H9 (cell line): ENCODE data around the gene TSC1. TPM values are rescaled to one million over a fixed set of nuclear protein-coding genes. Genes with fewer than 3 reads are reported as not detected.

Experiments used
- DNase-seq: peaks from one replicate; pipeline ENCODE4 v3.0.0-alpha.2; 2017
- H2AFZ ChIP-seq: one replicate; pipeline ENCODE4 v1.6.1; 2013; ENCODE audit warnings: mild to moderate bottlenecking, low read length, control low read depth, moderate library complexity
- H2AK5ac ChIP-seq: 2 replicates; pipeline ENCODE4 v1.6.1; 2013; ENCODE audit warnings: low read length, control low read depth, mixed read lengths; ENCODE audit not compliant: insufficient read length
- H2BK120ac ChIP-seq: one replicate; pipeline ENCODE4 v1.6.1; 2013; ENCODE audit warnings: low read depth, mild to moderate bottlenecking, low read length, control low read depth, inconsistent platforms; ENCODE audit not compliant: poor library complexity, severe bottlenecking
- H2BK12ac ChIP-seq: 2 replicates; pipeline ENCODE4 v1.6.1; 2013; ENCODE audit warnings: low read length, control low read depth, mixed read lengths, low read depth; ENCODE audit not compliant: insufficient read length
- H2BK15ac ChIP-seq: 2 replicates; pipeline ENCODE4 v1.6.1; 2013; ENCODE audit warnings: low read depth, low read length, control low read depth
- H2BK20ac ChIP-seq: one replicate; pipeline ENCODE4 v1.6.1; 2013; ENCODE audit warnings: low read depth, mild to moderate bottlenecking, low read length, control low read depth, inconsistent platforms; ENCODE audit not compliant: poor library complexity, severe bottlenecking
- H2BK5ac ChIP-seq: 2 replicates; pipeline ENCODE4 v1.6.1; 2013; ENCODE audit warnings: low read length, control low read depth, mixed read lengths; ENCODE audit not compliant: insufficient read length
- H3K14ac ChIP-seq: 2 replicates; pipeline ENCODE4 v1.6.1; 2013; ENCODE audit warnings: low read length, control low read depth; ENCODE audit not compliant: insufficient read depth
- H3K18ac ChIP-seq: 2 replicates; pipeline ENCODE4 v1.6.1; 2013; ENCODE audit warnings: low read depth, mild to moderate bottlenecking, mixed read lengths, low read length, control low read depth; ENCODE audit not compliant: insufficient read length
- H3K23ac ChIP-seq: 2 replicates; pipeline ENCODE4 v1.6.1; 2013; ENCODE audit warnings: low read length, control low read depth, mixed read lengths, low read depth; ENCODE audit not compliant: insufficient read length
- H3K23me2 ChIP-seq: 2 replicates; pipeline ENCODE4 v1.6.1; 2013; ENCODE audit warnings: low read depth, mild to moderate bottlenecking, mixed read lengths, low read length, control low read depth; ENCODE audit not compliant: insufficient read length, poor library complexity, severe bottlenecking
- H3K27ac ChIP-seq: 2 replicates; pipeline ENCODE4 v1.5.1; 2013; ENCODE audit warnings: low read length, control low read depth, mixed read lengths, low read depth; ENCODE audit not compliant: insufficient read length
- H3K27me3 ChIP-seq: 2 replicates; pipeline ENCODE4 v1.6.1; 2013; ENCODE audit warnings: low read length, control low read depth, inconsistent platforms; ENCODE audit not compliant: insufficient read depth
- H3K4ac ChIP-seq: 2 replicates; pipeline ENCODE4 v1.6.1; 2013; ENCODE audit warnings: low read depth, mild to moderate bottlenecking, control low read depth, inconsistent platforms, low read length, moderate library complexity
- H3K4me1 ChIP-seq: 2 replicates; pipeline ENCODE4 v1.6.1; 2013; ENCODE audit warnings: low read length, control low read depth, inconsistent platforms; ENCODE audit not compliant: insufficient read depth
- H3K4me2 ChIP-seq: 2 replicates; pipeline ENCODE4 v1.6.1; 2013; ENCODE audit warnings: low read length, control low read depth, mixed read lengths; ENCODE audit not compliant: insufficient read length, insufficient read depth
- H3K56ac ChIP-seq: 2 replicates; pipeline ENCODE4 v1.6.1; 2013; ENCODE audit warnings: low read depth, mild to moderate bottlenecking, mixed read lengths, low read length, control low read depth; ENCODE audit not compliant: insufficient read length
- H3K79me1 ChIP-seq: 2 replicates; pipeline ENCODE4 v1.6.1; 2013; ENCODE audit warnings: low read depth, mild to moderate bottlenecking, moderate library complexity, low read length, control low read depth, inconsistent platforms; ENCODE audit not compliant: insufficient read depth, poor library complexity, severe bottlenecking
- H3K79me2 ChIP-seq: 2 replicates; pipeline ENCODE4 v1.6.1; 2013; ENCODE audit warnings: low read length, control low read depth, inconsistent platforms; ENCODE audit not compliant: insufficient read depth
- H3K9ac ChIP-seq: 2 replicates; pipeline ENCODE4 v1.6.1; 2013; ENCODE audit warnings: low read length, control low read depth, mixed read lengths; ENCODE audit not compliant: insufficient read length; ENCODE audit errors: extremely low read depth
- H3K9me3 ChIP-seq: one replicate; pipeline ENCODE4 v1.6.1; 2013; ENCODE audit warnings: low read depth, low read length, inconsistent platforms; ENCODE audit not compliant: control insufficient read depth
- H3T11ph ChIP-seq: one replicate; pipeline ENCODE4 v1.6.1; 2013; ENCODE audit warnings: mild to moderate bottlenecking, low read length, control low read depth, inconsistent platforms
- H4K20me1 ChIP-seq: one replicate; pipeline ENCODE4 v1.6.1; 2013; ENCODE audit not compliant: control insufficient read depth, insufficient read length, insufficient read depth
- H4K5ac ChIP-seq: 2 replicates; pipeline ENCODE4 v1.6.1; 2013; ENCODE audit warnings: low read depth, mild to moderate bottlenecking, mixed read lengths, low read length, control low read depth; ENCODE audit not compliant: insufficient read length
- H4K8ac ChIP-seq: replicated peaks from 2 replicates; pipeline ENCODE4 v1.6.1; 2013; ENCODE audit warnings: low read length, control low read depth, mixed read lengths, low read depth; ENCODE audit not compliant: insufficient read length
- H4K91ac ChIP-seq: 2 replicates; pipeline ENCODE4 v1.6.1; 2013; ENCODE audit warnings: low read depth, mild to moderate bottlenecking, moderate library complexity, mixed read lengths, low read length, control low read depth; ENCODE audit not compliant: insufficient read length
- H3K27ac Mint-ChIP-seq, 3 experiments: 2 replicates in 2 of 3; 3 replicates in 1 of 3; pipeline ENCODE4 v1.8.0; 2020 to 2021; ENCODE audit warnings: mixed read lengths in 3 of 3, mild to moderate bottlenecking in 1 of 3, moderate library complexity in 1 of 3
- H3K27me3 Mint-ChIP-seq: 2 replicates; pipeline ENCODE4 v1.8.0; 2021; ENCODE audit warnings: low read depth, mild to moderate bottlenecking, moderate library complexity, mixed read lengths
- H3K36me3 Mint-ChIP-seq, 3 experiments: 2 replicates in 2 of 3; 3 replicates in 1 of 3; pipeline ENCODE4 v1.8.0; 2020 to 2021; ENCODE audit warnings: low read depth in 3 of 3, mixed read lengths in 3 of 3; ENCODE audit not compliant: insufficient read depth in 1 of 3
- H3K4me1 Mint-ChIP-seq, 2 experiments: 2 replicates each; pipeline ENCODE4 v1.8.0; 2020; ENCODE audit warnings: mixed read lengths in 2 of 2
- H3K4me3 Mint-ChIP-seq, 2 experiments: 2 replicates in 1 of 2; 3 replicates in 1 of 2; pipeline ENCODE4 v1.8.0; 2020 to 2021; ENCODE audit warnings: mild to moderate bottlenecking in 2 of 2, mixed read lengths in 2 of 2, moderate library complexity in 1 of 2
- H3K9me3 Mint-ChIP-seq, 2 experiments: 2 replicates in 1 of 2; 3 replicates in 1 of 2; pipeline ENCODE4 v1.8.0; 2020; ENCODE audit warnings: mild to moderate bottlenecking in 2 of 2, mixed read lengths in 2 of 2, moderate library complexity in 1 of 2
- CTCF ChIP-seq: fragments of 200-600 bp; sonication (generic); conservative IDR thresholded peaks from 3 replicates; pipeline ENCODE4 v1.8.0; 2021; ENCODE audit warnings: antibody characterized with exemption, mild to moderate bottlenecking
- WGBS: extraction: QIAGEN DNeasy Blood & Tissue Kit; methylation state at CpG from one replicate; pipeline ENCODE4 v1.1.7; 2013; ENCODE audit warnings: missing lambda C conversion rate, low lambda C conversion rate, mixed read lengths; ENCODE audit not compliant: insufficient read length; ENCODE audit errors: extremely low coverage; 5-methylcytosine and 5-hydroxymethylcytosine counted together
- total RNA-seq: library from RNA; stranded (reverse); gene quantifications from 2 replicates; pipeline ENCODE4 v1.2.1, GENCODE V29; 2021

Gene TSC1
- total RNA-seq, 1 experiment from 2014 or later = 32.7 TPM

GRCh38 chr9:132937463-132937901 lies 6.9 kb downstream of the TSC1 start:
- no CpG with 5 or more reads among the region's 7 CpGs for WGBS
- no peak overlapping the region for H3K4me3 Mint-ChIP-seq
- H3K27ac Mint-ChIP-seq = no peak overlapping the region

More at GRCh38 chr9:132937463-132937901, 6.9 kb downstream of the TSC1 start:
- Histone ChIP-seq H2BK15ac (no peak overlapping the region), H3K18ac (no peak overlapping the region), H3K27ac (no peak overlapping the region), H3K4ac (no peak overlapping the region), H4K20me1 (no peaks in the 10 kb centered on the region), H3K23me2 (no peaks in the 10 kb centered on the region), H4K5ac (no peak overlapping the region), H3K27me3 (no peaks in the 10 kb centered on the region), H3K4me2 (no peak overlapping the region), H3K9ac (no peak overlapping the region), H3K9me3 (no peaks in the 10 kb centered on the region), H3T11ph (no peak overlapping the region), H3K14ac (no peak overlapping the region), H3K79me1 (peaks cover 3% of the 10 kb centered on the region), H2AFZ (no peak overlapping the region), H2BK12ac (no peak overlapping the region), H3K79me2 (peaks cover 7% of the 10 kb centered on the region; the same call in 1 of the 2 replicates), H2BK20ac (no peak overlapping the region), H3K4me1 (no peaks in the 10 kb centered on the region), H4K91ac (no peak overlapping the region), H3K23ac (no peak overlapping the region), H2AK5ac (no peak overlapping the region), H3K56ac (no peak overlapping the region), H4K8ac (no peak overlapping the region), H2BK120ac (no peak overlapping the region), H2BK5ac (no peak overlapping the region)
- Mint-ChIP-seq H3K4me1 (peaks cover 6 to 19% of the 10 kb centered on the region in 2 experiments), H3K36me3 (peaks cover 0 to 5% (median 0%) of the 10 kb centered on the region in 3 experiments; a peak in 3 of 7 replicates), H3K9me3 (no peaks in the 10 kb centered on the region), H3K27me3 (no peaks in the 10 kb centered on the region)
- DNase-seq = no peak
- TF ChIP-seq CTCF = no peak
